Activated CD4-positive, alpha-beta T cell treated with anti-CD3 and anti-CD28 coated beads, Interleukin-2, amount 50 U/mL, for 1 hour (primary cell): ENCODE results near the gene CDC42BPB.
"Not testable (repeated sequence)": the region's sequence is repeated elsewhere in the genome, so short reads cannot be mapped to it uniquely, and the experiment has no call there.

ENCODE experiments used
- DNase-seq: peaks from one replicate; pipeline ENCODE4 v3.0.0-alpha.2; 2020

Gene CDC42BPB

GRCh38 chr14:102908766-102909455, 148.4 kb downstream of the CDC42BPB start:
- DNase-seq: no peak

DNA sequence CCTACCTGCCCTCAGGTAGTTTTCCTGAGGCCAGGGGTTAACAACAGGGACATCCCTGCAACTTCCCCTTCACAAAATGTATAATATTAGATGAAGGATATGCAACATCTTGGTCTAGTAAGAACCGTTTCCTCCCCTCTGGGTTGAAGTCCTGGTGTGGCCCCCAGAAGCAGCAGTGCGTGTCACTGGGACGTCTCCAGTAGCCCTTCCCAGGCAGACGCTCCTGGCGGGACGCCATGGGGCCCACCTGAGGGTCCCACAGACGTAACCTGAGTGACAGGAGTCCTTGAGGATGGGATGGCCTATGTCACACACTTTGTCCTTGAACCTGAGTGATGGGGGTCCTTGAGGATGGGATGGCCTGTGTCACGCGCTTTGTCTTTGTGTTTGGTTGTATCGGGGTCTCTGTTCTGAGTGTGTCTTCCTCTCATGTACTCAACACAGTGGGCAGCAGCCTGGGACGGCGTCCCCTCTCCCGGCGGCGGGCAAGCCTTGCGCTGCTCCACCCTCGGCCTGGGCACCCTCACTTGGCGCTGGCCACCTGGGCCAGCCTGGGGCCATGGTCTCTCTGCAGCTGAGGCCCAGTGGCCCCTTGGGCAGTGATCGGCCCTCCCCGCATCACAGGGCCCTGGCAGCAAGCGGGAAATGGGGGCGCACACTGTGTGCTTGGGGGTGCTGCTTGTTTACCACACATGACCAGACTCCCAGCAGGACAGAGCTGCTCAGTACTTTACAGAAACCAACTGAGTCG, 149.2 kb downstream of the CDC42BPB start:
- no peak for DNase-seq

DNA sequence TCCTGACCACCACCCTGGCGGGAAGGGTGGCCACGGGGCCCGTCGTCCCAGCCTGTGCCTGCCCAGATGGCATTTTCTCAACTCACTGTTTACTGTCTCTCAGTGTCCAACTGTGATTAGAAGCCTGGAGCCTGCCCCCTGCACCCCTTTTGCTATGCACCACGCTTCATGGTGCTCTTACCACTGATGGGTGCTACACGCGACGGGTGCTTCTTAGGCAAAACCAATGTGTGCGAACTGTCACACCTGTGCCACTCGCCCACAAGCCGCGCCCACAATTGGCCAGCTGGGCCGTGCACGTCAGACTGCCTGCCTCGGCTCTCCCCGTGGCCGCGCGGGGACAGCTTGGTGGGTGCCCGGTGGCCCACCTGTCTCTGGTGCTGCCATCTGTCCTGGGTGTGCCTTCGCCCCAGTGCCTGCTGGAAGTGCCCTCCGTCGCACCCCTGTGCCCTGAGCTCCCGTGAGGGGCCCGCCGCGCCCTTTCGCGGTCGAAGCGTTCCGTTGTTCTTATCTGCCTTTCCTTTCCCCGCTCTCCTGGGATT, 150.0 kb downstream of the CDC42BPB start:
- no peak for DNase-seq

DNA sequence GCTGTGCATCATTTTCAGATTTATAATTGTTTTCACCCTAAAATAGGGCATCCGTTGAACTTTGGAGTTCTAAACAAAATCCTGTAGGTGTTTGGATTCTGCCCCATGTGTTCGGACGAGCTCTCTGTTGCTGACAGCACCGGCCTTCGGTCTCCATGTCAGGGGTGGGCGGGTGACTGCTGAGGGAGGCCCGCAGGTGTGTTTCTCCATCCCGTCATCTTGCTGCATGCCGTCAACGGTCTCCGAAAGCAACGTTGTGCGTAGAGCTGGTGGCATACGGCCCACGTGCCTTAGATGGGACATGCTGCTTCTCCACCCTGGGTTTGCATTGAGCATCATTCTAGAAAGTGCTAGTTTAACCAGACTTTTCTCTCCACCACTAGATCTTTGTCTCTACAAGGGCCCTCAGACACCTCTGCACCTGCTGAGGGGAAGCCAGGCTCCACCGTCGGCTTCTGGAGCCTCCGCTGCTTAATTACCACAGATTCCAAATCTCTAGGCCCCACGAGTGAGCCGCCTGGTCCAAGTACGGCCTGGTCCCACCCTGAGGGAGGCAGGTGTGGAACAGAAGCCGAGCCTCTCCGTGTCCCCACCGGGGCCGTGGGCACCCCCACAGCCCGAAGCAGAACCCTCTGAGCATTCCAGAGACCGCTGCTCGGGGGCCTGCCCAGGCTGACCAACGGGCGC, 150.6 kb downstream of the CDC42BPB start:
- DNase-seq: no peak

GRCh38 chr14:102905116-102906108, 151.9 kb downstream of the CDC42BPB start:
- DNase-seq: no peak

- DNase-seq: no peak
Measured at GRCh38 chr14:102903889-102904512, 153.3 kb downstream of the CDC42BPB start.

DNA sequence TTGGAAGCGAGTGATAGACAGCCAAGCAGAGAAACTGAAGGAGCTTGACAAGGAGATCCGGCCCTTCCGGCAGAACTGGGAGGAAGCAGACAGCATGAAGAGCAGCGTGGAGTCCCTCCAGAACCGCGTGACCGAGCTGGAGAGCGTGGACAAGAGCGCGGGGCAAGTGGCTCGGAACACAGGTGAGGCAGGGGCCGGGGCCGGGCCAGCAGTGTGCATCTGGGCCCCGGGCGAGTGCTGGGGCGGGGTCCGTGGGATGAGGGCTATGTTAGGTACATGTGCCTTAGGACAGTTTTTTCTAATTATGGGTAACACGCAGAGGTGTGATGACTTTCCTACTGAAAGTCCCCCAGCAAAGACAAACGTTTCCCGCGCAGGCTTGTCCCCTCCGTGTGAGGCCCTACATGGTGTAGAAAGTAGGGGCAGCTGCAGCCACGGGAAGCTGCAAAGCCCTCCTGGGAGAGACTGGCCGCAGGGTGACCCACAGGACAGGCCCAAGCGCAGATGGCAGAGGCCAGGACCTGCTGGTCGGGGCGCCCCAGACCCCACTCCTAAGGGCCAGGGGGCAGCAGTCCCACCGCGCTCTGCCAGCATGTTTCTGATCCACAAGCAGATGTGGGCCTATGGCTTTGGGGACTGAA, 154.0 kb downstream of the CDC42BPB start:
- no peak for DNase-seq

- DNase-seq: no peak
Measured at GRCh38 chr14:102902523-102903247, 154.7 kb downstream of the CDC42BPB start.

GRCh38 chr14:102902086-102902485, 155.3 kb downstream of the CDC42BPB start:
- no peak for DNase-seq

DNA sequence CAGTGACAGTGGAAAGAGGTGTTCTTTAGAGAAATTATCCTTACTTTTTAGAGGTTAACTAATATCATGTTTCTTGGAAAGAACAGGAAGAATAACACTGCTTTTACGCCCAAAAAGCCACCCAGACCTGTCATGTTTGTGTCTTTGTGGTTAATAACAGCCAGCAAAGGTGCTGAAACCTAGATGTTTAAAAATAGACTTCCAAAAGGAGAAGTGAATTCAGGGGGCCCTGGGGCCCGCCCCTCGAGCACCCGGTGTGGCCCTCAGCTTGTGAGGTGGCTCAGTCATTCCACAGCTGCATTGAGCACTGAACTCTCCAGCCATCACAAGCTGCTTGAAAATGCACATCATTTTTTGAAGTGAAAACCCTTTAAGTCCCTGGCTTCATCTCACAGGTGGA, 155.7 kb downstream of the CDC42BPB start:
- DNase-seq: no peak

DNA sequence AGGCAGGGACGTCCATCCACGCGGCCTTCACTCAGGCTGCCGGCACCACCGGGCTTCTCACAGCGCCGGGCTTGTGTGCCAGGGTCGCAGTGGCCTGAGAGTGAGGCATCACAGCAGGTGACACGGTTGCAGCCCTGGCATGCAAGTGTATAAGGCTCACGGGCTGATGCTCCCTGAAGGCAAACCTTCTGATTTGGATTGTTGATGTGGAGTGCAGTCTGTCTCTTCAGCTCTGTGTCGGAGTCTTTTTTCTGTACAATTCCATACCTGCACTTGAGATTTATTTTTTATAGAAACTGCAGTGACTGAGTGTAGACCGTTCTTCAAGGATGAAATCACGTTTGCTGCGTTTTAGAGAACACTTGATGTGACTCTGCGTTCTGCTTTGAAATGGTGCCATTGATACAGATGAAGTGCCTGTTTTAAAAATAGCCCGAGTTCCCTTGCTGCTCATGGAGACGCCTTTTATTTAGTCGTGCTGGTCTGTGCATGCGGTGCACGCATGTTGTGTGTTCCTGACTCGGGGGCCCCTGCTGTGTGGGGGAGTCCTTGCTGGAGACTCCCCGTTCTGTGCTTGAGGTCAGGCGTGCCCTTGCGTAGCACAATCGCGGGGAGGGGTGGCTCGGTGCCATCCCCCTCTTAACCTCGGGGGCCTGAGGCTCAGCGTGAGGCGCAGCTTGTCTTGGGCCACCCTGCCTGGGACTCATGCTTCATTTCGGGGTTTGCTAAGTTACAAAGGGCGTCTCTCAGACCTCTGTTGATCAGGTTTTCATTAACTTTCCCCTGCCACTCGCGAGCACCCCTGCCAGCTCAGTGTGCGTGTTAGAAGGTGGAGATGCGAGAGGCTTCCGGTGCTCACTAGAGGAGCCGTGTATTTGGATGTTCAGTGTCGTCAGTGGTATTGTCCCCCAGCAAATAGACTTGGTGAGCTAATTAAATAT, 156.4 kb downstream of the CDC42BPB start:
- DNase-seq: no peak

DNA sequence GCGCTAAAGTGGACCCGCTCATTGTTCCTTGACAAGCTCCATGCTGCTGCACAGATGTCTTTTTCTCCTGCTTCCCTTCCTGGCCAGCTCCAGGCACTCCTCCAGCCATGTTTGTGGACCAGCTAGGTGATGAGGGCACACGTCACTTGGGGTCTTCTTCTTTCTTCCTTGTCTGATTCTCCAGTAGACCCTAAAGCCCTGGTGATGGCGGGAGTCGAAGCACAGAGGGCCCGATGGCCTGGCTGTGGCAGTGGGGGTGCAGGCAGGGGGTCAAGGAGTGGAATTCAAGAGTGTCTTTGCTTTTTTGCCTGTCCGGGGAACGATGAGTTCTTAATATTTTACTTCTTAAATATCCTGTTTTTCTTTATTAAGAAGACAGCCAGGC, 157.8 kb downstream of the CDC42BPB start:
- DNase-seq: no peak

DNA sequence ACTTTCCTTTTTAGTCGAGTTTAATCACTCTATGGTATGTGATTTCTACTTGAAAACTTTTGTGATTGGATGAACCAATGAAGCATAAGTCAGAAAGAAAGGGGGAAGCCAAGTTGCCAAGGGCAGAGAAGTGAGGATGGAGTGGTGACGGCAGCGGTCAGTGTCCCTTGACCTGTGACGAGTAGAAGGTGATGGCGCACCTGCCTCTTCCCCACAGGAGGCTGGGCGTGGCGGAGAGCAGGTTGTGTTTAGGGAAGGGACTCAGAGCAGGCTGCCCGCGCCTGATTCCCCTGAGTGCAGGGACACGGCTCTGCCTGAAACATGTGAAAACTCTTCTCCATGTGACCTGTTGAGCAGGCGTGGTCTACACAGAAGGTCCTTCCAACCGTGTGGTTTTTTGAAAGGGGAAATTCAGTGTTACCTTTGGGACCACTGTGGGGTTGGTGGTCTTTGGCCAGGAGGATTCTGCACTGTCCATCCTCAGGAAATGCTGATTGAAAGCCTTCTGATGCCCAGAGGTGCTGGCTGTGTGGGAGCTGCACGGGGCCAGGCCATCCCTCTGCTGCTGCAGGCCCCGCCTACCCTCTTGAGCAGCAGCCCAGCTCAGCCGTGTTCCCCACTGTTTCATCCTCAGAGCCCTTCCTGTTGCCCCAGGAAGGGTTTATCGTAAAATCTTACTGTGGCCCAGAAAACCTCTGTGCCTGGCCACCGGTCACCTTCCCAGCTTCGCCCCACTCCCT, 158.4 kb downstream of the CDC42BPB start:
- no peak for DNase-seq

- DNase-seq: no peak
Measured at GRCh38 chr14:102898298-102898697, 159.1 kb downstream of the CDC42BPB start.

GRCh38 chr14:102897299-102898027, 159.9 kb downstream of the CDC42BPB start:
- DNase-seq: no peak

GRCh38 chr14:102896735-102897134, 160.6 kb downstream of the CDC42BPB start:
- not testable (repeated sequence) for DNase-seq

GRCh38 chr14:102893452-102893851, 163.9 kb downstream of the CDC42BPB start:
- no peak for DNase-seq

- DNase-seq: no peak
Measured at GRCh38 chr14:102892651-102893050, 164.7 kb downstream of the CDC42BPB start.
